Activated CD4-positive, CD25-positive, alpha-beta regulatory T cell (primary cell): ENCODE measurements around the gene MPRIP.

Experiments used
- DNase-seq, 4 experiments: peaks; one replicate each; lab custom pipeline; 2025; lab: John Stamatoyannopoulos, UW

MPRIP gene

DNA sequence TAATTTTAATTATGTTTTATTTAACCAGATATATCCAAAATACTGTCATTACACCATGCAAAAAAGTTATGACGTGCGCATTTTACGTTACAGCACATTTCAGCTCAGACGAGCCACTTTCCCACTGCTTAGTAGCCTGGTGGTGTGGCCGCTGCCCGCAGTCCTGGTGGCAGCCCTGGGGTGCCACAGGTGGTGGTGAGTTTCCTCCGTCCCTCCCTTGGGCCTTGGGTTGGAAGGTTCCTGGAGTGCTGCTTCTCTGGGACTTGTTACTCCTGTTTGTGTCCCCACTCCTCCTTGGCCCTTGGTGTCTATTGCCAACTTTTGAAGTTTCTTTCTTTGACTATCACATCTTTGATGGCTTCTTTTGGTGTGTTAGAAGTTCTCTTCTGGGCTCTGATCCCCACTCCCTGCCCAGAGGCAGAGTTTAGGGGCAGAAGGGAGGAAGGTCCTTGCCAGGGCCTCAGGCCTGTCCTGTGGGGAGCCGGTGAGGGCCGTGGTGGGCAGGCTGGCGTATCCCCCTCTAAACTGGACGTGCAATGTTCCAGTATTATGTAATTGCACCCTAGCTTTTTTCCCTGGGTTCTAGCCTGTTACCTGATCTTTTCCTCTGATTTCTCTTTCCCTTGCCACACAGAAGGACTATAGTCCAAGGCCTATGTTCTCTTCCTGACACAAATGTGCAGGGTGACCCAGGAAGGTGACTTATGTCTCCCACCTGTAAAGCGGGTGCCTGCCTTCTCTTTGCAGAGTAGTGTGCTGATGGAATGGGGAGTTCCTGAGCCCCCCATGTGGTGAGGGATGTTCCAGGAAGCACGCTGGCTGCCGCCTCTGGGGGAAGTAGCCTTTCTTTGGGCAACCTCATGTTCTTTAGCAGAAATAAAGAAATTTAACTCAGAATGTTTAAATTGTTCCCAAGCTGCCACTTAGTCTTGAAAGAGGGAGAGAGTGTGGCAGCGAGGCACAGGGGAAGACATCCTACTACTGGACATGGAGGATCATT, 8.4 kb downstream of the MPRIP start:
- no peak for DNase-seq

DNA sequence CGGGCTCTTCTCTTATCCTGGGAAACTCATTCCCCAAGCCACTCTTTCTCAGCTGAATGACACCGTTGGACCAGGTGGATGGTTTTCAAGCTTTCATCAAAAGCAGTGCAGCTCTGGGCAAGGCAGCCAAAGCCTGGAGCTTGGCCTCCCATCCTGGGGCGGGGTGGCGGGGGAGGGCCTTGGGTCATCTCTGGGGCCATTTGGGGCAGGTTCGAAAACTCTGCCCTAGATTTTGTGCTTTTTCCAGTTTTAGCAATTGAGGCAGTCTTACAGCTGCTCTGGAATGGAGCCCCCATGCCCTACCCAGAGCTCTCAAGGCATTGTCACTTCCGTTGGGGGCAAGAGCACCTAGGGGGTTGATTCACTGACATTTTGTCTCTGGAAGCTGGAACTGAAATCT, 9.1 kb downstream of the MPRIP start:
- no peak for DNase-seq

DNA sequence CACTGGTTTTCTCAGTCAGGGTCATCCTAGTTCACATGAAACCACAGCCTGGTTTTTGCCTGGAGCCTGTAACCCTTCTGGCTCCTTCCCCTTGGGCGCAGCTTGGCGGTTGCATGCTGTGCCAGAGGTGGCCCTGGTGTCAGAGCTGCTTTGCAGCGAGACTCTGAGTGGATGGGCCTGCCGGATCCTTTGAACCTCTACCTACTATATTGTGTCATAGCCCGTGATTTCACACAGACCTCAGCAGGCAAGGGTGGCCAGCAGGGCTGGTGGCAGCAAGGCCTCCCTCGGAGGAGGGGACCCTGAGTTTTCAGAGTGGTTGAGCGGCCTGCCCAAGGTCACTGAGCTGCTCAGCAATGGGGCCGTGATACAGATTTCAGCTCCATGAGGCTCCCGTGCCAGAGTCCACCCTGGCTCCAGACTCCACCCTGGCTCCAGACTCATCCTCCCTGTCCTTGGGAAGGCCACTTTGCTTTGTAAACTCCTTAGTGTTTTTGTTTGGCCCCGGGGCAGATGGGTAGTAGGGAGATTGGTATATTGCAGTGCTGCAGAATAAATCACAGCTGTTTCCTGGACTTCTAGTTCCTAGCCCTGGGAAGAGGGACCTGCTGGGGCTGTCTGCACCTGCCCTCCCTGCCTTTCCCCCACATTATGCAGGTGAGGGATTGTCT, 9.7 kb downstream of the MPRIP start:
- no peak for DNase-seq

DNA sequence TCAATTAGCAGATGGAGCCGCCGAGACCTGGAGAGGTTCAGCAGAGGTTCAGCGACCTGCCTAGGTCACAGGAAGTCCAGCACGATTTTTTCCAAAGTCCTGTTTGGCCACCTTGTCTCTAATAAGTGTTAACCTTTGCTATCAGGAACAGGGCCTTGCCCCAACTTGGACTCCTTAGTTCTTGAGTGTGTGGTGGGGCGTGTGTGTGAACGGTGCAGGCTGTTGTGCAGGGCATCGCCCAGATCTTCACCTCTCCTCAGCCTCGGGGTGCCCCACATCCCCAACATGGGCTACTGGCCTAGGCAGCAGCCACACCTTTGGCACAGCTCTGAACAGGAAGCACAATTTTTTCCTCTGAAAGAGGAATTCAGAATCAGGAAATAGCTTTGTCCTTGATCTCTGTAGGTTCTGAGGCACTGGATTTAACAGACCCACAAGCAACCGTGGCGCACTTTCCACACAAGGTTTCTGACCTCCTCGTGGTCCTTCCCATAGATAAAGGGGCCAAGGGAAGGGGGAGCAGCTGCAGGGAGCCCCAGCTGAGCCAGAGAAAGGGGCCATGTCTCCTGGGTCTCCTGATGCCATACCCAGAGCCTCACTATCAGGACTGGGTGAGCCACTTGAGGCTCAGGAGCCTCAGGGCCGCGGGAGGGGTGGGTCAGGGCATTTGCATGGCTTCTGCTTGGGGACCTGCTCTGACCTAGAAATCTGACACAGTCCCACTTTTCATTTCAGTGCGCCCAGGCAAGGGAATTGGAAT, 10.4 kb downstream of the MPRIP start:
- DNase-seq: no peak

DNA sequence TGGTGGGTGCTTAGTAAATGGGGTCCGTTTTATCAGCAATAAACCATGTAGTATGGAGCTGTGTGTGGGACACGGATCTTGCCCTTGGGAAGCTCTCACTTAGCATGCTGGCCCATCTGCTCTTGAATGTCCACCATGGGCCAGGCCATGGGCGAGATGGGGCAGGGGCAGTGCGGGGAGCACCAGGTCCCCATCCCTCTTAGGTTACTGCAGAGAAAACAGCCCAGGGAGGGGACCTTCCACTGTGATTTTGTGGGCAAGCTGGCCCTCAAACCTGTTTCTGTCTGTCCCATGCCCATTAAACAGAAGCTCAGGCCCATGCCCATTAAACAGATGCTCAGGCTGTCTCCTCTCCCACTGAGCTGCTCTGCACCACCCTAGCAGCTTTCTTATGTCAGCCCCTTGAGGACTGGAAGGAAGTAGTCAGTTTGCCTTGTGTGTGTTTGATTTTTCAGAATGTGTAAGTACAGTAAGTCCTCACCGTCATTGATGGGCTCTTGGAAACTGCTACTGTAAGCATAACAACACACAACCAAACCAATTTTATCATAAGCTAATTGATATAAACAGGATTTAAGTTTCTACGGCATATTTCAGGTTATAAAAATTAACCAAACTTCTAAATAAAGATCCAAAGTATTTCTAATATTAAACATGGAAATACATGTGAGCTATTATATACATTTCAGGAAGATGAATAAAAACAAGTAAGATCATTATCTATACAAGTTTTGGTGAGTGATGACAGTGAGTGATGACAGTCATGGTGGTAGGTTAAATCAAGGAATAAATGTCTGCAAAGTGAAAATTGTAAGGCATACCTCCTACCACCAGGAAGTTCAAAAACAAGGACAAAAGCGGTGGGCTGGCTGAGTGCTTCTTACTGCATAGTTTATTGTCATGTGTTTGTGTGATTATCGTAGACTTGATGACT, 11.5 kb downstream of the MPRIP start:
- no peak for DNase-seq

DNA sequence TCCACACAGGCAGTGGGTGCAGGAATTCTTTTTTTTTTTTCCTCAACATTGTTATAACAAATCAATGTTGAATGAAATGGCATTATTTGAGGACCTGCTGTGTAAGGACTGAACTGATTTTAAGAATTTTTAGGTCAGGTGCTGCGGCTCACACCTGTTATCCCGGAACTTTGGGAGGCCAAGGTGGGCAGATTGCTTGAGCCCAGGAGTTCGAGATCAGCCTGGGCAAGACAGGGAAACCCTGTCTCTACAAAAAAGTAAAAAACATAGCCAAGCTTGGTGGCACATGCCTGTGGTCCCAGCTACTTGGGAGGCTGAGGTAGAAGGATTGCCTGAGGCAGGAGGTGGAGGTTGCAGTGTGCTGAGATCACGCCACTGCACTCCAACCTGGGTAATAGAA, 12.4 kb downstream of the MPRIP start:
- no peak for DNase-seq

DNA sequence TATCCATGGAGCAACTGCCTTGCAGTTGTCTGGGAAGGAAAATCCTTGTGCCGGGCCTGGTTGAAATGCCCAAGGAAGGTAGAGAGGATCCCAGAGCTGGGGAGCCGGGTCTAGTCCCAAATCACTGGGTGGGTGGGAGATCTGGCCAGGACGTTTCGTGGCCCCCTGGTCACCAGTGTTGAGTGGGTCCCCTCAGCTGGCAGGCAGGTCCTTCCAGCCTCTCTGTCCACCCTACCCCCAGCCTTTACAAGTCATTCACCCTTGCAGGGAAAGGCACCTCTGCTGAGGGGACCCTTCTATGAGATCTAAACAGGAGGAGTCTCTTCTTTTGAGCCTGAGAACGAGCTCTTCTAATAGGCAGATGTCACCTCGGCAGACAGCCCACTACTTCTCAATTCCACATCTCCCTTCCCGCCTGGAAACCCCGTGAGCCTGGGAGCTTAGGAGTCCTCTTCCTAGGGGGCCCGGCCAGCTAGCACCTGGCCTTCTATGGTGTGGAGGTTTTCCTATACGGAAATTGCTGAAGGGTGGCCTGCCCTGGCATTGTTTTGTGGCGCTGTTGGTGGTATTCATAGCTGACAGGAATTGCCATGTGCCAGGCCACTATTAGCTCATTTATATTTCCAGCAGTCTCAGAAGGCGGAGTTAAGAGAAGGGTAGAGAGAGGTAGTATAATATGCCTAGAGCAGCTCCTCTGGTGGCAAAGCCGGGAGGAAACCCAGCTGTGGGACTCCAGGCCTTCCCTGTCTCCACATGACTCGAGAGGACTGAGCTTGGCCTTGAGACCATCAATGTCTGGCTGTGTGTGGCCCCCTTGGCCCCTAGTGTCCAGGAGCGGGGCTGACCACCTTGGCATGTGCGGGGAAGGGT, 13.3 kb downstream of the MPRIP start:
- no peak for DNase-seq

DNA sequence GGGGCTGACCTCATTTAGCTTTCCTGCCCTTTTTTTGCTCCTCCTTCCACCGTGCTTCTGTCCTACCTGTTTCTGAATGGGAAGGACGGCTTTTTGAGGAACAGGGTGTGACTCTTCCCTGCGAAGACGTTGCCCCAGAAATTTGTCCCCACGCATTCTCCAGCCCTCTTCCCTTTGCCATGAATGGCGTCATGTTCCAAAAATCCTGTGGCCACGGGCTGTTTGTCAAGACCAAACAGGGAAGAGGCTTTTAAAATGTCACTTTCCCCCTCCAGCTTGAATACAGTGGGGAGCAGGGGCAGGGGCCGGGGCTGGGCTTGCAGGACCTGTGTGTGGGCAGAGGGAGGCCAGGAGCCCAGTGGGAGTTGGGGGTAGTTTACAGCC, 13.9 kb downstream of the MPRIP start:
- no peak for DNase-seq

DNA sequence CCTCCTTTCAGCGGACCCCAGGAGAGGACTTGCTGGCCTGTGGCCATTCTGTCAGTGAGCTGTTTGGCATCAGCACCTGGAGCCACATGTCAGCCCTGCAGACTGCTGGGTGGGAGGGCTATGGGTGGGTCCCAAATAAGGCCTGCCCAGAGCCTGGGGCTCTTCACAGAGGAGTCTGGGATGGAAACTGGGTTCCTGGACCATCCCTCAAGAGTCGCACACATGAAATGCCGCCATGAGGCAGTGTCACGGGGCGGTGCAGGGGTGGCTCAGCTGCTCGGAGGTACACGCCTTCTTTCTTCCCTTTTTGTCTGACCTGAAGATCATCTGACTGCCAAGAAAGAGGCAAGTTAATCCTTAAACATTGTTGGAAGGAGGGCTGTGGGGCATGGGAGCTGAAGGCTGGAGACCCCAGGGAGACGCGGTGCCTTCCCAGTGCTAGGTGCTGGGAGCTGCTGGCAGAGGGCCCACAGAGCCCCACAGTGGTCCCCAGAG, 14.8 kb downstream of the MPRIP start:
- DNase-seq: no peak

DNA sequence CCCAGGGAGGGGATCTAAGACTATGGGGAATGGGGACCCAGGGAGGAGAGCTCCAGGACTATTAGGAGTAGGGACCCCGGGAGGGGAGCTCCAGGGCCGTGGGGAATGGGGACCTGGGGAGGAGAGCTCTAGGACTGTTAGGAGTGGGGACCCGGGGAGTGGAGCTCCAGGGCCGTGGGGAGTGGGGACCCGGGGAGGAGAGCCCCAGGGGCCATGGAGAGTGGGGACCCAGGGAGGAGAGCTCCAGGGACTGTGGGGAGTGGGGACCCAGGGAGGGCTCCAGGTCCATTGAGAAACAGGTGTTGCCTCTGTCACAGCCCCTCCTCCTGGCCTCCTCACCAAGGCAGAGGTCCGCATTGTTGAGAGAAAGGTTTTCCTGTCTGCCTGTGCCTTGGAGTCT, 16.0 kb downstream of the MPRIP start:
- DNase-seq: no peak

DNA sequence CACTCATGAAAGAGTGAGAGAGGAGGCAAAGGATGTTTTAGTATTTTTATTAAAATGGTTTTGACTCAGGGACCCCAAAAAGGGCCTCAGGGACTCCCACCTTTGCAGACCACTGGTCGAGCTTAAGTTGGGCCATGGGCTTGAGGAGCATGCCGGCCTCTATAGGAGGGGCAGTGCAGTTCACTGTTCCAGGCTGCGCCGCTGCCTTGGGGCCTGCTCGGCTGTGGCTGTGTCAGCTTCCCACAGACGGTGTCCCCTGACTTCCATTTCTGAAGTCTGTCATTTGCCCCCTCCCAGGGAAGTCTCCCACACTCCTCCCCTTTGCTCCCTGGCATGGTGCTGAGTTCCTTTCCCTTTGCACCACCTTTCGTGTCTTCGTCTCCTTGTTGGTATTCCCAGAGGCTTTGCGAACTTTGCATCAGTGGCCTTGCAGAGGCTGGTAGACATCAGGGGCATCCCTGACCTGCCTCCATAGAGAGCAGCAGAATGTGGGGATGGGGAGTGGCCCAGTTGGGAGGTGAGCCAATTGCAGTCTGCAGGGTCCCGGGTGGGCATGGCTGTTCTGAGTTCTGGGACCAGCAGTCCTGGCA, 17.1 kb downstream of the MPRIP start:
- DNase-seq: no peak

DNA sequence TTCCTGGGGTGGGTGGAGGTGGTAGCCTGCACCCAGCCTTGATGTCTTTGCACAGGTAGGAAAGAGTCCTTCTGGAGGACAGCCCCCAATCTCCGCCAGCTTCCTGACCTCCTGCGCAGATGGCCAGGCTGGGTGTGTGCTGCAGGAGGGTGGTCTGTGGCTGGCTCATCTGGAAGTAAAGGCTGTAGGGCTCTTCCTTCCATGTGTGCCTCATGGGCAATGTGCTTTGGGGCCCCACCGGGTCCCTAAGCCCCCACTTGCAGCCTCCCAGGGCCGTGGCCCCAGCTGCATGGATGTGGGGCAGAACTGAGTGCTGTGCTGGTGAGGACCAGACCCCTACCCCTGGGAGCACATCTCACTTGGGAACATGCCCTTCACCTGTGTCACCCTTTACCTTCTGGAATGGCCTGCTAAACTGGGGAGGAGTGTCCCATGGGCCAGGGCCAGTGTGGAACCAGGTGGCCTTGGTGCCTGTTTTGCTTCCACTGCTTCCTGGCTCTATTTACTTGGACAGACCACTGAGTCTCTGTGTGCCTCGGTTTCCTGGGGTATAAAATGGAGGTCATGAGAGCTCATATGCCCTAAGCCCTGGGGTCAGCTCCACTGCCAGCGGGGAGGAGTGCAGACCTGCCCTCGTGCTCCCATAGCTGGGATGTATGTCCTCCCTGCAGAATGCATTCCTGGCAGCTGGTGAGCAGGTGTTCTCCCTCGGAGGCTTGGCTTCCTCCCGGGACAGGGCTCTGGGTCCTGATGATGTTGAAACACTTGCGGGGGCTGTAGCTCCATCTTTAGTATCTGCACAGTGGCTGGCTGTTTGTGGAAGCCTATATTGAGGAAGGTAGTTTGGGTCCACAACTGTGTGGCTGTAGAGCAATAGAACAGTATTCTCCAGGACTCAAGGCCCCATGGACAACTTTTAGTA, 18.0 kb downstream of the MPRIP start:
- no peak for DNase-seq

DNA sequence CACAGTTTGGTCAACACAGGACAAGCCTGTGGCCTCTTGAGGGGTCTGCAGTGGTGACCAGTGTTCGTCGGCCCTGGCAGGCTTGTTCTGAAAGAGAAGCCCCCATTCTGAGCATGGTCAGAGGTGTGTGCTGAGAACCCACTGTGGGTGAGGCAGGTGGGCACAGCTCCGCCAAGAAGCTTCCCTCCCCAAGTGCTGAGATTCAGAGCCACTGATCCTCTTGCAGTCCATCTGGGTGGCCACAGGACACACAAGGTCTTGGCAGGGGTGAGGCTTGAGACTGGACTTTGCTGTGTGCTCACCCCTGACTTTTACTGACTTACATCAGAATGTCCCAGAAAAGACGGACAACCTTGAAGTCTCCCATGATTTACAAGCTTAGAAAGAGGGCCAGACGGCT, 18.7 kb downstream of the MPRIP start:
- DNase-seq: no peak

DNA sequence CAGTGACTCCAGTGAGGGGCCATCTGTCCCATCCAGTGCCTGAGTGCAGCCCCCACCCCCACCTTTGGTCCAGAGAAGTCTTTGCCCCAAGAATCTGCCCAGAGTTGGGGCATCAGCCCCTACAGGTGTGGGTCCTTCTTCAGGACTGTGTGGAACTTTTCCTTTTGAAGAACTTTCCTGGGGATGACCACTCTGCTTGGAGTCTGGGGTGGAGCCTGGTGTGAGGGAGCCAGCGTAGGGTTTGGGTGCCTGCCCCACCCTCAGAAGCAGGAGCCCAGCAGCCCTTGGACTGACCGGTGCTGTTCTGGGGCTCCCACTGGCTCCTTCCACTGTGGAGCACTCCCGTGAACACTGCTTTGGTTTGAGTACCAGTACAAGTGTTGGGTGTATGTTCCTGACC, 19.3 kb downstream of the MPRIP start:
- no peak for DNase-seq

DNA sequence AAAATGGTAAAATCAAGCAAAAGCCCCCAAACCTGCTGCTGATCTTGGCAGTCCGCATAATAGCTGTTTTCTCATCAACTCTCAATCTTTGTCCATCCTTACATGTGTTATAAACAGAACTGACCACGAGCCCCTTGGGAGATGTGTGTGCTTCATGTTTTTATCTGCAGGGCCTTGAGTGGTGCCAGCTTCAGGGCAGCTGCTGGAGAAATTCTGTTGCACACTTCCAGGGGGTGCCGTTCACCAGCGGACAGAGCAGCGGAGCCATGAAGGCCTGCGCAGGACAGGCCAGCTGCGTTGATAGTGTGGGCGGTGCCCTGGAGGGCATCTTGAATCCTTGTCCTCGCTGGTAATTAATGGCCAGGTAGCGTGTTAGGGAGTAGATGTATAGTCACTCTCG, 20.1 kb downstream of the MPRIP start:
- no peak for DNase-seq

DNA sequence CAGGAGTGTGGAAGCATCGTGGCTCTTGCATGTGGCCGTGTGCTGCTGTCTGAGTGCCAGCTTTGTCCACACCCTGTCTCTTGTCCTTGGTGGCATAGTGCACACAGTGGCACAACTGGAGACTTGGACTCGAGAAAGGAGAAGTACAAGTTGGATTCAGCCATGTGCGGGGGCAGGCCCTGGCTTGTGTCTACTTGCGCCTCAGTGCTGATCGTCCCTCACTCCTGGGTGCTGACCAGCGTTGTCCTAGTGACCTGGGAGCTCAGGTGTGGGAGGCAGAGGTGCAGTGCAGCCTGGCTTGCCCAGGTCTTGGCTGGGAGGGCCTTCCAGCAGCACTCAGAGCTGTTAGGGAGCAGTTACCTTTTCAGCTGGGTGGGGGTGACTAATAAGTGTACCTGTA, 20.6 kb downstream of the MPRIP start:
- DNase-seq: no peak

DNA sequence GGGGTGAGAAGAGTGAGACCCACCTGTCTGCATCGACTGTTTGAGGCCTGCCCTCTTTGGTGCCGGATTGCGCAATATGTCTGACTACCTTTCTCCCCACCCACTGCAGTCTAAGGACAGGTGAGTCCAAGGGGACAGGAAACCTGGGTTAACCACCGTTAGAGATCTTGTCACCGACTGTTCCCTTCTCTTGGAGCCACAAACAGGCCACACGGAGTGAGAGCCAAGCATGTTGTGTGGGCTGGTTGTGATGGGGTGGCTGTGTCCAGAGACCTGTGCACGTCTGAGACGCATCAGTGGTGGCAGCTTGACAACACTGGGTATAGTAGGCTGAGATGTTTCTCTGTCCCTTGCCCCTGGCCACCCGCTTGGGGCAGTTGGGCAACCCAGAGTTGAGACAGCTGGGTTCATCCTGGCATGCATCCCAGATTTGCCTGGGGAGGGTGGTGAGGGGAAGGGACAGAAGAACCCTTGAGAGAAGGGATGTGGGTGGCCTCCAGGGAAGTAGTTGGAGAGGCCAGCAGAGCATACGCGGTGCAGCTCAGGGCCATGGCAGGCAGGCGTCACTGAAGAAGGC, 21.4 kb downstream of the MPRIP start:
- no peak for DNase-seq

DNA sequence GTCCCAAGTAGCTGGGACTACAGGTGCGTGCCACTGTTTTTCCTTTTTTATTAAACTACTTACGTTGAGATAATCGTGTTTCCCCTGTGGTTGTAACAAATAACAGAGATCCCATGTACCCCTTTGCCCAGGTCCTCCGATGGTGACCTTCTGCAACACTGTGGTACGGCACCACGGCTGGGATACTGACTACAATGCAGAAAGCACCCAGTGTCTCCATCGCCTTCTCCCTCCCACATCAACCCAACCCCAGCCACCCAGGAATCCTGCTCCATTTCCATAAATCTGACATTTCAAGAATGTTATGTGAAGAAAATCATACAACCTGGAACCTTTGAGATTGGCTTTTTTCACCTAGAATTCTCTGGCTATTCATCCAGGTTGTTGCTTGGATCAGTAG, 22.1 kb downstream of the MPRIP start:
- DNase-seq: no peak

DNA sequence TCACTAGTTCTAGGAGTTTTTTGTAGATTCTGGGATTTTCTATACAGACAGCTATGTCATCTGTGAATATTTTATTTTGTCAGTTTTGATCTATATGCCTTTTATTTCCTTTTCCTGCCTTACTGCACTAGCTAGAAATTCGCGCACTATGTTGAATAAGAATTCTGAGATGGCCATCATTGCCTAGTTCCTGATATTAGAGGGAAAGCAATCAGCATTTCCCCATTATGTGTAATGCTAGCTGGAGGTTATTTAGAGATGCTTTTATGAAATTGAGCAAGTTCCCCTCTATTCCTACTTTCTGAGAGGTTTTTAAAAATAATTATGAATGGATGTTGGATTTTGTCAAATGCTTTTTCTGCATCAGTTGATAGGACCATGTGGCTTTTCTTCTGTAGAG, 23.8 kb downstream of the MPRIP start:
- no peak for DNase-seq
